Uterus (tissue), 2 donors: ENCODE data around the gene STKLD1.

Experiments
- POLR2A ChIP-seq, 2 donors: fragments of 450-650 bp; IDR thresholded peaks; one replicate each; pipeline ENCODE4 v1.6.1; 2016; ENCODE audit warnings: antibody characterized with exemption in 2 of 2, mild to moderate bottlenecking in 1 of 2, moderate library complexity in 1 of 2
- TF ChIP-seq, protein P1 (sequence below), 4 experiments: fragments of 200-600 bp in 2 of 4; fragments of 450-650 bp in 2 of 4; sonication (generic) in 2 of 4; IDR thresholded peaks; one replicate each; pipeline ENCODE4 v1.5.1; 2016 to 2019; ENCODE audit warnings: antibody characterized with exemption in 4 of 4, mild to moderate bottlenecking in 2 of 4, moderate library complexity in 1 of 4

GRCh38 chr9:133389562-133389961, 13.4 kb downstream of the STKLD1 start:
- TF ChIP-seq POLR2A (IDR thresholded peaks at IDR 0.05): no peak
- TF ChIP-seq, protein P1, sequence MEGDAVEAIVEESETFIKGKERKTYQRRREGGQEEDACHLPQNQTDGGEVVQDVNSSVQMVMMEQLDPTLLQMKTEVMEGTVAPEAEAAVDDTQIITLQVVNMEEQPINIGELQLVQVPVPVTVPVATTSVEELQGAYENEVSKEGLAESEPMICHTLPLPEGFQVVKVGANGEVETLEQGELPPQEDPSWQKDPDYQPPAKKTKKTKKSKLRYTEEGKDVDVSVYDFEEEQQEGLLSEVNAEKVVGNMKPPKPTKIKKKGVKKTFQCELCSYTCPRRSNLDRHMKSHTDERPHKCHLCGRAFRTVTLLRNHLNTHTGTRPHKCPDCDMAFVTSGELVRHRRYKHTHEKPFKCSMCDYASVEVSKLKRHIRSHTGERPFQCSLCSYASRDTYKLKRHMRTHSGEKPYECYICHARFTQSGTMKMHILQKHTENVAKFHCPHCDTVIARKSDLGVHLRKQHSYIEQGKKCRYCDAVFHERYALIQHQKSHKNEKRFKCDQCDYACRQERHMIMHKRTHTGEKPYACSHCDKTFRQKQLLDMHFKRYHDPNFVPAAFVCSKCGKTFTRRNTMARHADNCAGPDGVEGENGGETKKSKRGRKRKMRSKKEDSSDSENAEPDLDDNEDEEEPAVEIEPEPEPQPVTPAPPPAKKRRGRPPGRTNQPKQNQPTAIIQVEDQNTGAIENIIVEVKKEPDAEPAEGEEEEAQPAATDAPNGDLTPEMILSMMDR (IDR thresholded peaks at IDR 0.05): no peak
